ENCODE measurements around the gene TCF7L2. TPM values are rescaled to one million over a fixed set of nuclear protein-coding genes. Genes with fewer than 3 reads are reported as not detected.

The TCF7L2 gene
- polyA plus RNA-seq, 1 donor from 2014 or later: 1.7 TPM

DNA sequence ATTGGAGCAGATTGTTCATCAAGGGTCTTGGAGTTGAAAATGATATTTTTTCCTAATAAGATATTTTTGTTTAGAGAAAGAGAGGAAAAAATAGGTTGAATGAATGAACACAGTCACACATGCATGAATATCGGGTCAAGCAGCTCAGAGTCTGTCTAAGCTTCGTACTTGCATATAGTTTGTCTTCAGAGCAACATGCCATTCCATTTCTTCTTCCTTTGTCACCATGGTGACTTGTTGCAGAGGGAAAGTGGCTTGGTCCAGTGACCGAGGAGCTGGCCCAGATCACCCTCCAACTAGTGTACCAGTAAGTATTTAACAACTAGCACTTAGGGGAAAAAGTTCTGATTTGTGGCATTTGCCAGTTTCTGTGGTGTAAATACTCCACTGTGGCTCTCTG is 232.1 kb downstream of the TCF7L2 start:
- Histone ChIP-seq H4K20me1 (ENCODE audit: insufficient read depth) (no peaks in the 10 kb centered on the region), H3K27ac (ENCODE audit: low read length) (no peak overlapping the region), H2AFZ (ENCODE audit: low read depth, low read length) (no peak overlapping the region), H3K9me2 (ENCODE audit: insufficient read depth, low read length) (no peaks in the 10 kb centered on the region), H3K27me3 (ENCODE audit: insufficient read depth, low read depth, low read length) (no peaks in the 10 kb centered on the region), H3K4me3 (ENCODE audit: low read length) (no peak overlapping the region), H3F3A (ENCODE audit: insufficient read depth, low read length, poor library complexity, severe bottlenecking) (no peaks in the 10 kb centered on the region), H3K79me2 (replicated peaks; ENCODE audit: insufficient read depth, low read length) (no peaks in the 10 kb centered on the region), H3K9ac (ENCODE audit: low read length) (no peak overlapping the region), H3K36me3 (ENCODE audit: insufficient read depth, low read length) (no peaks in the 10 kb centered on the region), H3K4me2 (ENCODE audit: low read length) (no peak overlapping the region), H3K9me3 (ENCODE audit: low read length) (no peaks in the 10 kb centered on the region)
- TF ChIP-seq EZH2 (IDR thresholded peaks at IDR 0.05; ENCODE audit: borderline replicate concordance, insufficient read depth, low read length, poor library complexity, severe bottlenecking) (no peak), RAD21 (conservative IDR thresholded peaks at IDR 0.05) (no peak), REST (IDR thresholded peaks at IDR 0.05; ENCODE audit: borderline replicate concordance) (no peak), POLR2AphosphoS5 (IDR thresholded peaks at IDR 0.05) (no peak), SMC3 (conservative IDR thresholded peaks at IDR 0.05; ENCODE audit: poor library complexity) (no peak), EP300 (conservative IDR thresholded peaks at IDR 0.05; ENCODE audit: poor library complexity, severe bottlenecking) (no peak), CTCF (IDR thresholded peaks at IDR 0.05; ENCODE audit: poor library complexity, severe bottlenecking) (no peak), MXI1 (conservative IDR thresholded peaks at IDR 0.05; ENCODE audit: poor library complexity, severe bottlenecking) (no peak), TAF1 (IDR thresholded peaks at IDR 0.05; ENCODE audit: low read depth) (no peak)

DNA sequence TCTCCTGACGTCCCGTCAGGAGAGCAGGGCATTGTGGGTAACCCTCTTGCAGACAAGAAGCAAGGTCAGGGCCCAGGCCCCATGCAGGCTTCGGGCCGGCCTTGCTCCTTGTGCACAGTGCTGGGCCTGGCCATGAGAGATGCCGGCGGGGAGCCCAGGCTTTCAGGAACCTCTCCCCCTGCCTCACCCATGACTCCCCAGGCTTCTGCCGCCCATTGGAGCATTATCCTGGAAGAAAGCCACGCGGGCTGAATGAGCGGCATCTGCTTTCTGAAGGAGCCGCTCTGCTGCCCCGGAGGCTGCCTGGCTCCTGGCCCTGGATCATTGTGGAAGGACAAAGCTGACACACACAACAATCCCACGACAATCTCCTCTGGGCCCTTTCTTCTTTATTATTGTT is 233.5 kb downstream of the TCF7L2 start:
- no peaks in the 10 kb centered on the region for H3K36me3 ChIP-seq (ENCODE audit: insufficient read depth, low read length)
- no peak overlapping the region for H3K27ac ChIP-seq (ENCODE audit: low read length)
- no peaks in the 10 kb centered on the region for H4K20me1 ChIP-seq (ENCODE audit: insufficient read depth)
- no peak overlapping the region for H3K4me3 ChIP-seq (ENCODE audit: low read length)
- H3K9ac ChIP-seq (ENCODE audit: low read length): no peak overlapping the region
- H2AFZ ChIP-seq (ENCODE audit: low read depth, low read length): no peak overlapping the region
- no peak overlapping the region for H3K4me2 ChIP-seq (ENCODE audit: low read length)
- H3K79me2 ChIP-seq (replicated peaks; ENCODE audit: insufficient read depth, low read length): no peaks in the 10 kb centered on the region
- no peaks in the 10 kb centered on the region for H3K9me3 ChIP-seq (ENCODE audit: low read length)
- no peaks in the 10 kb centered on the region for H3K9me2 ChIP-seq (ENCODE audit: insufficient read depth, low read length)
- no peaks in the 10 kb centered on the region for H3K27me3 ChIP-seq (ENCODE audit: insufficient read depth, low read depth, low read length)
- no peaks in the 10 kb centered on the region for H3F3A ChIP-seq (ENCODE audit: insufficient read depth, low read length, poor library complexity, severe bottlenecking)
- no peak for TF ChIP-seq EP300 (conservative IDR thresholded peaks at IDR 0.05; ENCODE audit: poor library complexity, severe bottlenecking)
- no peak for TF ChIP-seq MXI1 (conservative IDR thresholded peaks at IDR 0.05; ENCODE audit: poor library complexity, severe bottlenecking)
- TF ChIP-seq SMC3 (conservative IDR thresholded peaks at IDR 0.05; ENCODE audit: poor library complexity): no peak
- no peak for TF ChIP-seq RAD21 (conservative IDR thresholded peaks at IDR 0.05)
- no peak for TF ChIP-seq TAF1 (IDR thresholded peaks at IDR 0.05; ENCODE audit: low read depth)
- TF ChIP-seq CTCF (IDR thresholded peaks at IDR 0.05; ENCODE audit: poor library complexity, severe bottlenecking): no peak
- no peak for TF ChIP-seq REST (IDR thresholded peaks at IDR 0.05; ENCODE audit: borderline replicate concordance)
- TF ChIP-seq POLR2AphosphoS5 (IDR thresholded peaks at IDR 0.05): no peak
- TF ChIP-seq EZH2 (IDR thresholded peaks at IDR 0.05; ENCODE audit: borderline replicate concordance, insufficient read depth, low read length, poor library complexity, severe bottlenecking): no peak
